ENCODE results near the gene RIOX2.

RIOX2 gene

DNA sequence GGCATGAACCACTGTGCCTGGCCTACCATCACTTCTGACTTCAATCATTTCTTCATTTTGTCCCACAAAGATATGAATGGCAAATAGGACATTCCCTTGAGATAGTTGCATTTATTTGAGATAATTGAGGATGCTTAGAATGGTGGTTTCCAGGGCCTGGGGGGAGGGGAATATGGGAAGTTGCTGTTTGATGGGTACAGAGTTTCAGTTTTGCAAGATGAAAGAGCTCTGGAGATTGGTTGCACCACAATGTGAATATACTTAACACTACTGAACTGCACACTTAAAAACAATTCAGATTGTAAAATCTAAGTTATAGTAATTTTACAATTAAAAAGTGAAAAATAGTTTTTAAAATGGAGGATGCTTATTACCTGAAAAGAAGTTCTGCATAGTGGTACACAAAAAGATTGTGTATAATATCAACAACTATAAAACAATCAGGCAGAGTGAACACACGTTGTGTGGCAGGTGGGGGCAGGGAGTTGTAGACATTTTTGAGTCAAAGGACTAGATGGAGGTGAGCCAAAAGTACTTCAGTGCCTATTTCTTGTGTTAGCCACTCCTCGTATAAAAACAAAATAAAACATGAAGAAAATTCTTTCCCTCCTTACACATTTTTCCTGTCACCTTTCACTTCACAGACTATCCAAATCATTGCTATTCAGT lies 18.5 kb upstream of the RIOX2 start:
- DNase-seq: peak in 1 of 5 experiments; percentile 58

DNA sequence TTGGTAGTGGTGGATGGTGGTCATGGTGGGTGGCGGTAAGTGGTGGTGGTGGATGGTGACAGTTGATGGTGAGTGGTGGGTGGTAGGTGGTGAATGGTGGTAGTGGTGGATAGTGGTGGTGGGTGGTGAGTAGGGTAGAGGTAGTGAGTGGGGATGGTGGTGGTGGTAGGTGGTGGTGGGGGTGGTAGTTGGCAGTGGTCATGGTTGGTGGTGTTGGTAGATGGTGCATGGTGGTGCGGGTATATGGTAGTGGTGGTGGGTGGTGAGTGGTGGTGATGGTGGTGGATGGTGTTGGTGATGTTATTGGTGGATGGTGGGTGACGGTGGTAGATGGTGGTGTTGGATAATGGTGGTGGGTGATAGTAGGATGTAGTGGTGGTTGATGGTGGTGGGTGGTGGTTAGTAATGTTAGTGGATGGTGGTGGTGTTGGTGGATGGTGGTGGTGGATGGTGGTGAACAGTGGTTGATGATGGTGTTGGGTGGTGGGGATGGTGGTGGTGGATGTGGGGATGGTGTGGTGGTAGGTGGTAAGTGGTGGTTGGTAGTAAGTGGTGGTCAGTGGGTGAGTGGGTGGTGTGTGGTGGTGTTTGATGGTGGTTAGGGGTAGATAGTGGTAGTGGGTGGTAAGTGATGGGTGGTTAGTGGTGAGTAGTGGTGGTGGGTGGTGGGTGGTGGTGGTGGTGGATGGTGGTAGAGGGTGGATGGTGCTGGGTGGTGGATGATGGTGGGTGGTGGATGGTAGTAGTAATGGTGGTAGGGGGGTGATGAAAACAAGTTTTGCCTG lies 16.7 kb upstream of the RIOX2 start:
- no peak for DNase-seq

DNA sequence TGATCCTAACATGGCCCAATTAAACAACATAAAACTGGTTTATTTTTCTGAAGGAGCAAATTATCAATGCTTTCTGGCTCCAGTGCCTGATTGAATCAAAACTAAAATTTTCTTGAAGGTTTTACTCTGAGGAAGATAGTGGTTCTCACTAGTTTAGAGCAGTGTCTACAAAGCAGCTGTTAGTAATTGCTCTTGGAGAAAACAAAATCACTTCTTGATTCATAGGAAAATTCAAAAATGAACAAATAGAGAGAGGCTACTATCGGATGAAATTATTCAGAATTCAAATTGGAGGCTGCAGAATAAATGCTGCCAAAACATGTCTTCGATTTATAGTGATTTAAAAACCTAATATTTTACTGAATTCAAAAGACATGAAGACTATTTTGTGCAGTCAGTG lies 15.1 kb upstream of the RIOX2 start:
- DNase-seq: no peak

DNA sequence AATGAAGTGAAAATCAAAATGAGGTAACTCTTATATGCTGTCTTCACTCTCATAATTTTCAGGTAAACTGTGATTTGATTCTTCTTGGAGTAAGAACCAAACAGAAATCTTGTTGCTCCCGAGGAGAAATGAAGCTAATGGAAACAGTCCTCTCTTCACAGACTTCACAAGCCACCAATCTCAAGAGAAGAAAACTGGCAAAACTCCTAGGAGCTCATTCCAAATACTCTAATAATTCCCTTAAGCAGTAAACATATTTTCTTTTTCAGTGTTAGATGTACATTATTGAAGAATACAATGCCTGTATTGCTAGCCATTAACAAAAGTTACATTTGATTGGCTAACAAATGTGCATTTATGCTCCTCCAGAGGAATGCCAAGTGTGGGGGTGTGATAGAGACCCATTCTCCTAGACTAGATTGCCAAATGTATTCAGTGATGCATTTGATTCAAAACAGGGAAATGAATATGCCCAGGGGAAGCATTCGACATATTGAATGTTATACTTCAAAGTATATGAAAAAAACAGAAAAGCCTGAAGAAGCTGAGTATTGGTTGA lies 11.8 kb upstream of the RIOX2 start:
- DNase-seq: no peak

DNA sequence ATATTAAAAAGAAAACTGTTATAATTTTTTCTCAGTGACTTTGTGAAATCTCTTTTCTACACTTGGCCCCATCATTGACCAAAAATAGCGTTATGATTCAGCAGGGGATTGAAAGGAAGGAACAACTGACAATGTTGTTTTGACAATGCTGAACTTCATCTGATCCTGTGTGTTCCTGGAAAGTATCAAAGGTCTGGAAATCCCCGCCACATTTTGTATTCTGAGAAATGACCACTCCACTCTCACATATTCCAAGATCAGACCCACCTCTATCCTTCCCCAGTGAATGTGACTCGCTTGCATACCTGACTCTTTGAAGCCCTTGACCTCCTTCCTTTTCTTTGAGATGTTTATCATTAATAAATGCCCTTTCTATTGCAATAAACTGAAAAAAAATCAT lies 9.7 kb upstream of the RIOX2 start:
- DNase-seq: peak in 1 of 5 experiments; percentile 71

DNA sequence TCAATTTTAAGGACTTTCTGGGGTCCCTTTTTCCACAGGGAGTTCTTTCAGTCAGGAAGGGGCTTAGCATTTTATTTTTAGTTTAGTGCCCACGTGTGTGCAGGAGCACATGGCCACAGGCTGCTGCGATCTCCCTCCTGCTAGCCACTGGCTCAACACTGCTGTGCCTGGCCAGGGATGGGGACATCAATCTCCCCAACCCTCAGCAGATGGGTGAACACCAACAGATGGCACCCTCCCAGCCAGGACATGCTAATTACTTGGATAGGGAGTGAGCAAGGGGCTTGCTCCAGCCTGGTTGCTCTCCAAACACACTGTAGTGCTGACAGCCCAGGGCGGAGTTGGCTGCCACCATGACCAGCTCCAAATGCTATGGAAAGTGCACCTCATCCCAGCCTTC lies 7.4 kb upstream of the RIOX2 start:
- no peak for DNase-seq

DNA sequence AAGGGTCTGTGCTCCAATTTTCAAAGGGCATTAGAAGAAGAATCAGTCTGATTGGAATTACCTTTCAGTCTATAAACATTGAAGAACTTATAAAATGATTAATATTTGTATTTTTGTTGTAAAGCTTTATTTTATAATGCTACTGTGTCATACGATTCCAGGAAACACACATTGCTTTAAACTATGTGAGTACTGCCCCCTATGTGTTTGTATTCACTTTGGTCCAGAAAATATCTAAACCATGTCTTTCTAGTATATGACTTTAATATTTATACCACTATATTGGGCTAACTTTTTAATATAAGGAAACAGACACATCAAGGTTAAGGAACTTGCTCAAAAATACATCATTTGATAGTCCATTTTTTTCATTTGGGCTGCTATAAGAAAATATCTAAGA lies 3.2 kb upstream of the RIOX2 start:
- DNase-seq: no peak

DNA sequence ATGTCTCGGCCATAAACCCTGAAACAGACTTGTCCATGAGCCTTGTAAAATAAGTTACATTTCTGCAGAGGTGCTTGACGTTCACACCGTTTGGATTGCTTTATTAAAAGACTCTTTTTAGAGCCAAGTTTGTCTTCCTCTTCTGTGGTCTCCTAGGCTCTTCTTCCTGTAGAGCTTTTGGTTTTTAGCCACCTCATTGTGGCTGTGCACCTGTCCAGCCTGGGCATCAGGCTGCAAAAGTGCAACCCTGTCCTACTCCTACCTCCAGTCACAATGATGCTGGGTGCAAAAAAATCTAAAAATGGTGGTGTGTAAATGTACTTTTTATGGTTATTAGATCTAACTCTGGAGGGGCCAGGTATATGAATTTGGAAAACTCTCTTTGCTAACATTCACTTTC lies 2.8 kb upstream of the RIOX2 start:
- no peak for DNase-seq

DNA sequence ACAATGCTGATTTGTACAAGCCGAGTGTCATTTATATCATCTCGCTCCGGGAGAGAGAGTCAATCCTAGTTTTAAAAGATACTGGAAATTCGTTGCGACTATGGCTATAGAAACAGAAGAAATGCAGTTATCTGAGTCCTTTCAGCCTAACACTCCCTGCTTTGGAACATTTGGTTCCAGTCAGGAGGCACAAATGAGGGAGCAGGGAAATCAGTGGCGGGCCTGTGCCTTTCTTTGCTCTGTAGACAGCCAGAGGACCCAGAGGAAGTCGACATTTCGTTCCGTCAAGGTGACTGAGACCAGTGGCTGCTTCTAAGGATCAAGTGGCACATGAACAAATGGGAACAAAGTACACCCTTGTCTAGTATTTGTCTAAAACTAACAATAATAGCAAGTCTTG lies 745 bp upstream of the RIOX2 start:
- no peak for DNase-seq

DNA sequence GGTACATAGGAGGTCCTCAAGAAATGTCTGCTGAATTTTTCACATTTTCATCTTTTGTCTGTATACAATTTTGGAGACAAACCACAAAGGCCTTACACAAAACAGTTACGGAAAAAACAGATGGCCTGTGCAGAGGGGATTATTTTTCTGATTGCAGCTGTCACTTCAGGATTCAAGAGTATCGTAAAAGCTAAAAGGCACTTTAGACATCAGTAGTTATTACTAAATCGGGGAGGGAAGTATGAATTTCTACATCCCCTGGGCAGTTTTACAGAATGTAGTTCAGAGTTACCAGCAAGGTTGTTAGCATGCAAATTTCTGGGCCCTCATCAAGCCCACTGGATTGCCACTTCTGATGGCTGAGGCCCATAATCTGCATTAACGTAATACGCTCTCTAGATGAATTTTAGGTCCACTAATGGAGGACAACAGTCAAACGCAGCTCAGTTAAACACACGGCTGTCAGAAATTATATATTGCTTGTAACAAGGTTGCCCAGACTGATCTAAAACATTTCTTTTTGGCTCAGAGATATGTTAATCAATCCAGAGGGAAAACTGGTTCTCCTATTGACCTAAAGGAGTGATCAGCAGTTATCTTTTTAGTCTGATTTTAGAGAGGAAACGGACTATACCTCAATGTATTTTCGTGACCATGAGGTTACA lies 1.1 kb downstream of the RIOX2 start:
- no peak for DNase-seq

DNA sequence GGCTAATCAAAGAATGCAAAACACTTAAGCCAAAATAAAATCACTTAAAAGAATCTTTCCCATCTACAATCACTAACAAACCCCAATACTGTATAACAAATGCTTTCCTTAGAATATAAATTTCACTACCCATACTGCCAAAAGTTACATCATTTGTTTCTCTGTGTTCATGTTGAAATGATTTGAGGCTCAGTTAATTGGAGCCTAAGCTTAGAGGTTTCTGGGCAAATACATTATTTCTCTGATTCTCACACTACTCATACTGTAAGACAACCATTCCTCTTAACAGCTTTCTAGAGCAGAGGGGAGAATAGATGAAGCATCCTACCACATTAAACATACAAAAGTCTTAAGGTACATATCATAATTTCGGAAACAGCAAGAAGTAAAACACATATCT lies 2.1 kb downstream of the RIOX2 start:
- DNase-seq: no peak

DNA sequence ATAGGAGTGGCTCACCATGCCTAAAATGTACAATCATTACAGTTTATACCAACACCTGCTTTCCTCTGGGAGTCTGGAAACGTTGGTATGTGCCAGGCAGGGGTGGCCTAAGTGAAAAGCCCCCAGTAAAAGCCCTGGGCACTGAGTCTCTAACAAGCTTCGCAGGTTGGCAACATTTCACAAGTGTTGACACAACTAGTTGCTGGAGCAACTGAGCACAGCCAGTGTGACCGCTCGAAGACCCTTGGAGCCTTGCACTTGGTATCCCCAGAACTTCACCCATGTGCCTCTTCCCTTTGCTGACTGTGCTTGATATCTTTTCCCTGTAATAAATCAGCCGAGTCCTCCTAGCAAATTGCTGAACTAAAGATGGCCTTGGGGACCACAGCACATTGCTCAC lies 2.7 kb downstream of the RIOX2 start:
- no peak for DNase-seq

DNA sequence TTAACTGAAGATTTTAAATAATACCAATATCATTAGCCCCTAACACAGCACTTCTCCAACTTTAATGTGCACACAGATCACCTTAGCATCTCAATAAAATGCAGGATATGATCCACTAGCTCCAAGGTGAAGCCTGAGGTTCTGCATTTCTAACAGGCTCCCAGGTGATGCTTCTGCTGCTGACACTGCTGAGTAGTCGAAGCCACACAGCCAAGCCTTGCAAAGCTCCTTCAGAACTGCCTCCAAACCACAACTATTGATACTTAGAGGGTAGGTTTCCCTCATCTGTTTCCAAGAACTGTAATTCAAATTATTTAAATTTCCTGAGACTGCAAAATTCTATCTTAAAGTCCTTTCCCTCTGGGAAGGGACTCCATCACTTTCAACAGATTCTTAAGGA lies 3.9 kb downstream of the RIOX2 start:
- DNase-seq: peak in 1 of 5 experiments; percentile 69

DNA sequence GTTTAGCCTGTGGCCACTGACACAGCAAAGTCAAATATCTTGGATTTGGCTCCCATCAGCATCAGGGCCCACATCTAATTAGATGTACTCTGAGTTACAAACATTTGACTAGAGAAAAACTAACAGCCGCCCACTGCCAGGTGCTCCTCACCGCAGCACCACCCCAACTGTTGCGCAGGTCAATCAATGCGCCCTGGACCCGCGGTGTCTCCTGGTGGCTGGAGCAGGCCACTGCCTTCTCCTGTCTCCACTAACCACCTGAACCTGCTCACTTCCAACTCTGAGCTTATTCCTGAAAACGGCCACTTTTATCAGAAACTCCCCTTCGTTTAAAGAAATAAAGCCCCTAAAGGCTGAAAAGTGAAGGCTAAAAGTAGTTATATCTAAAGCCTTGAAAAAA lies 4.3 kb downstream of the RIOX2 start:
- DNase-seq: no peak

DNA sequence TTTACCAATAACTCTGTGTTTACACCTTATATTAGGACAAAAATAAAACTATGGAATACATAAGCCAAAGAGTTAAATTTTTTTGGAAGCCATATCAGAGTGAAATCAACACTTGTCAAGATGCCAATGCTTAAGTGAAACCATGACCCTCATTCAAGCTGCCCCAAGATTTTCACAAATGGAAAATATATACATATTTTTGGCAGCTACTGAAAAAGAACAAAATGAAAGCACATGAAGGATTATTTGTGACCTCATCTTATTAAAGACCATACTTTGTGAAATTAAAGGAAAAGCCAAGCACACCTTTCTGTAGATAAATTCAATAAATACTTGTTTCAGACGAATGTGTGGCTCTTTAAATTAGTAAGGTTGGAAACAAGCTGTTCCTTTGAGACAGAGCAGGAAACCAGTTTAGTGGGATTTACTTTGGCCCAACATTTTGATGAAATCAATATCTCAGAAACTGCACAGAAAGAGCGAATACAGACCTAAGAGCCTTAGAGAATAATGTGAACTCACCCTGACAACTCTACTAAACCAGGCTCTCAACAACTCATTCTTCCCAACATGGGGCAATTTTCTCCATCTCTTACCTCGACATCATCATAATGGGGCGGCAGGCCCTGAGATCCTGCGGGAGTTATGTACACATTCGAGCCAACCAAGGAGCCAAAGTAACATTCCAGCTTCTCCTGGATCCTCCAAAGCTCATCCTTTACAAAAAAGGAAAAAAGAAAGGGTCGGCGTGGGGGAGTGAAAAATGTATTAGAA lies 11.1 kb downstream of the RIOX2 start:
- no peak for DNase-seq

DNA sequence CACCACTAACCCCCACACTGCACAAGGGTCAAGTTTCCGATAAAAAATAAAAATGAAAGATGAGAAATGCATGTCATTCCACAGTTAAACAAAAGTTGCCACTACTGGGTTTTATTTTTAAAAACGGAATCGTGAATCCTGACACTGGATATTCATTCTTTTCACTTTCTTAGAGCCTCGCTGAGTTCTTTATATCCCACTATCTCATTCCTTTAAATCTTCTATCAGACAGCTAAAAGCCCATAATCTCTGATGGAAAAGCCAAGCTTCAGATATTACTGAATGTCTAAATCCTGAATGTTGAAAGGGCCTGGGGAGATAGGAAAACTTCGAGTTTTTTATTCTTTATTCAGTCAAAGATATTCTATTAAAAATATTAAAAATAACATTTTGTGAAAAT lies 11.7 kb downstream of the RIOX2 start:
- DNase-seq: no peak

DNA sequence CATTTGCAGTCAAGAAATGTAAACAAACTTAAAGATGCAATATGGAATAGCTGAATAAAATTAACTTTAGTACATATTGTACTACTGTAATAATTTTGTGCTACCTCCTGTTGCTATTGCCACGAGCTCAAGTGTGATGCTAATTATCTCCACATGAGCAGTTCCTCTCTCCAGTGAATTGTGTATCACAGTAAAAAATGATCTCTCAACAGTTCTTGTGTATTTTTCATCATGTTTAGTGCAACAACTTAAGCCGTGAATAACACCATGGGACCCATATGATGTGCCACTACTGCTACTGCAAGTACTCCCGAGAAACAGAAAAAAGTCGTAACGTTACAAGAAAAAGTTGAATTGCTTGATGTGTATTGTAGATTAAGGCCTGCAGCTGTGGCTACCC lies 12.4 kb downstream of the RIOX2 start:
- no peak for DNase-seq

DNA sequence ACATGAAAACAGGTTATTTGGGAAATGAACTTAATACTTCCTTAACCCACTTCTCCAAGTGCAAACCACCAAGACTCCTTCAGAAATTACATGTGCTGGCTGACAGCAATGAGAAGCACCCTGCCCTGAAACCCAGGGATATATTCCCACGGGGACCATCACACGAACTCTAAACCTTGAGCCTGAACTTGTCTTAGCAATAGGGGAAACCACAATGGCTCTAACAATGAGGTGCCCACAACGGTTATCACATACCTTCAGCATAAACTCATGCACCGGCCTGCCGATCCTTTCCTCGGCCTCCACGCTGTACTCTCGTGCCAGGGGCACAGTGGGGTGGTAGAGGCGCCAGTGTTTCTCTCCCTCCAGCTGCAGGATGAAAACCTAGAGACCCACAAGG lies 13.4 kb downstream of the RIOX2 start:
- no peak for DNase-seq

DNA sequence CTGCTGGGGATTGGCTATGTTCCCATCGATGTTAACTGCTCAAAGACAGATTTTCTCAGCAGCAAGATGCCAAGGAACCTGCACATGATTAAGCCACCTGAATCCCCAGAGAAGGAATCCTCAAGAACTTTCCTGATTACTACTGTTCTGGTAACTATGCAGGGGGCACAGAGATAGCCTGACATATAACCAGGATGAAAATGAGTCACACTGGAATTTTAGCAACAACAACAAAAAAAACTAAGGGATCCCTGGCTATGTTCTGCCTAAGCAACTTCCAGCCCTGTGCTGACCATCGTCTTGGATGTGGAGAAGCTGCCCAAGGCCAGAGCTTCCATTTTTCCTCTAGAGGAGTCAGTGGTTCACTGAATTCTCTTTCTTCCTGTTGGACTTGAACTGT lies 13.8 kb downstream of the RIOX2 start:
- DNase-seq: no peak

DNA sequence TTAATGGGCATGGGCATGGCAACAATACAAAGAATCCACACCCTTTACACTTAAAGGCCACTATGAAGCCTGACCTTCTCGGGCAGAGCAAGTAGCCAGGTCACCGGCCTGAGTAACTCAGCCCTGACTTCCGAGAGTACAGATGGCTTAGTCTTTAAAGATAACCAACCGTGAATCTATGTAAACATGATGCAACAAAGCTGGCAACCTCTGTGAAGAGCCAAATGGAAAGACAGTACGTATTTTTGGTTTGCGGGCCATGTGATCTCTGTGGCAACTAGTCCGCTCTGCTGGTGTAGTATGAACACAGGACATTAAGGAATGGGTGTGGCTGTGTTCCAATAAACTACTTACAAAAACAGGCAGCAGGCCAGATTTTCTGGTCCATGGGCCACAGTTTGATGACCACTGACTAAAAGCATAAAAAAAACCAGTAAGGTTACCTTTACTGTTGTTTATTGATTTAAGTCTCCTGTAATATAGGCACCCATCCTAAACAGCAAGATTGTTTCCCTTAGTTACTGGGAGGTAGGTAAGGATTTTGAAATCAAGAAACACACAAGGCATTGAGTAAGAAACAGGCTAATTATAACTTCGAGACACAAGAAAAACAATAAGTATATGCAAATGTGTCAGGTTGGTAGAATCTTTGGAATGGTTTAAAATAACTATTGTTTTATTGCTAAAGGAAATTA lies 14.5 kb downstream of the RIOX2 start:
- DNase-seq: no peak

DNA sequence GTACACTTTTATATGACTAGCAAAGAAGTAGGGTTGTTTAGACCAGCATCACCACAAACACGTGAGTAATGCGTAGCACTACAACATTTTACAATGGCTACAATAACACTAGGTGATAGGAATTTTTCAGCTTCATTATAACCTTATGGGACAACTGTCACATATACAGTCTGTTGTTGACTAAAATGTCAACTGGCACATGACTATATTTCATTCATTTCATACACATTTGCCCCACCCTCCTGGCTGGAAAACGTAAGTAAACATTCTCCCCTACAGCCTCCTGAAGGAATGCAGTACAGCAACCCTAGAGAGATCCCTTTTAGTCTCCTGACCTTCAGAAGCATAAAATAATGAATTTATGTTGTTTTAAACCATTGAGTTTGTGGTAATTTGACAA lies 16.2 kb downstream of the RIOX2 start:
- DNase-seq: no peak

DNA sequence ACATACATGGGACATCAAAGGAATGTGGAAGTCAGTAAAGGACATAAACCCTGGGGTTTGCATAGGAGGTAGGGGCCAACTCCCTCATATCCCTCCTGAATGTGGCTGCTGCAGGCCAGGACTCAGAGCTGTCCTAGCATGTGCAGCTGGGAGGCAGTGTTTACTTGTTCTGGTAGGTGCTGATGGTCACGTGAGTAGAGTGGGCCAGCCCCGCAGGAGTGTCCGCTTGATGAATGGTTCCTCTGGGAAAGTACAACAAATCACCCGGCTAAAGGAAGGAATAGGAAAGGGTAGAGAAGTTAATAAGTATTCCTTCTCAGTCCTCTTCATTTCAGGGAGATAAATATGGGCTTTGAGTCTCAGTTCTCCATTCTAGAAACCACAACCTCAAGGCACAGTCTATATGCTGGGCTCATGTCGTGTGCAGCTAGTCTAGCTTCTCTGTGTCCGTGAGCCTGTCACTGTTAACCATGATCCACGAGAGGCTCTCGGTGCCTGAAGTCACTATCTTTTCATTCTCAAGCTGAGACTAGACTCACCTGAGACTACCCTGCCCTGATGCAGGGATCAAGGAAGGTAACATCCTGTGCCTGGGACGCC lies 17.9 kb downstream of the RIOX2 start:
- no peak for DNase-seq
